Spinal cord (tissue), 10 donors: ENCODE data around the gene TENT5C. TPM values are rescaled to one million over a fixed set of nuclear protein-coding genes. Genes with fewer than 3 reads are reported as not detected.

Experiments
- DNase-seq, 6 donors: peaks; one replicate each; pipeline versions ENCODE4 v3.0.0 to v3.0.0-alpha.2; 2013 to 2015; ENCODE audit warnings: low spot score in 6 of 6, low read depth in 4 of 6
- H3K27ac ChIP-seq: one replicate; pipeline ENCODE4 v1.5.1; 2013; ENCODE audit warnings: low read depth, low read length, control low read depth
- H3K27me3 ChIP-seq: one replicate; pipeline ENCODE4 v1.6.1; 2013; ENCODE audit warnings: low read length; ENCODE audit not compliant: control insufficient read depth, insufficient read depth
- H3K36me3 ChIP-seq: one replicate; pipeline ENCODE4 v1.6.1; 2013; ENCODE audit warnings: low read length; ENCODE audit not compliant: control insufficient read depth, insufficient read depth
- H3K4me1 ChIP-seq: one replicate; pipeline ENCODE4 v1.6.1; 2013; ENCODE audit warnings: low read length; ENCODE audit not compliant: control insufficient read depth, insufficient read depth
- H3K4me3 ChIP-seq: one replicate; pipeline ENCODE4 v1.5.1; 2013; ENCODE audit warnings: low read depth, low read length, control low read depth
- H3K9me3 ChIP-seq: one replicate; pipeline ENCODE4 v1.6.1; 2013; ENCODE audit warnings: low read length; ENCODE audit not compliant: control insufficient read depth, insufficient read depth
- WGBS: methylation state at CpG from one replicate; pipeline ENCODE4 v1.1.5; 2013; ENCODE audit warnings: missing lambda C conversion rate; ENCODE audit not compliant: insufficient coverage; 5-methylcytosine and 5-hydroxymethylcytosine counted together
- polyA plus RNA-seq, 2 donors: library from polyadenylated mRNA; unstranded; fragments of 120-200 nt; gene quantifications; one replicate each; pipeline ENCODE4 v1.2.1, GENCODE V29; 2013; ENCODE audit not compliant: insufficient read length in 2 of 2
- total RNA-seq, 2 donors: library from RNA; depleted of rRNA in 1 of 2; stranded (reverse); fragments of 120-200 nt in 1 of 2; fragments of >200 nt in 1 of 2; gene quantifications; one replicate each; pipeline versions ENCODE4 v1.2.3 to v1.2.4, GENCODE V29; 2013 to 2014
- donor health status: healthy.

Gene TENT5C
- total and polyA plus RNA-seq, 4 donors: 2.0 to 42.1 (median 8.8) TPM

DNA sequence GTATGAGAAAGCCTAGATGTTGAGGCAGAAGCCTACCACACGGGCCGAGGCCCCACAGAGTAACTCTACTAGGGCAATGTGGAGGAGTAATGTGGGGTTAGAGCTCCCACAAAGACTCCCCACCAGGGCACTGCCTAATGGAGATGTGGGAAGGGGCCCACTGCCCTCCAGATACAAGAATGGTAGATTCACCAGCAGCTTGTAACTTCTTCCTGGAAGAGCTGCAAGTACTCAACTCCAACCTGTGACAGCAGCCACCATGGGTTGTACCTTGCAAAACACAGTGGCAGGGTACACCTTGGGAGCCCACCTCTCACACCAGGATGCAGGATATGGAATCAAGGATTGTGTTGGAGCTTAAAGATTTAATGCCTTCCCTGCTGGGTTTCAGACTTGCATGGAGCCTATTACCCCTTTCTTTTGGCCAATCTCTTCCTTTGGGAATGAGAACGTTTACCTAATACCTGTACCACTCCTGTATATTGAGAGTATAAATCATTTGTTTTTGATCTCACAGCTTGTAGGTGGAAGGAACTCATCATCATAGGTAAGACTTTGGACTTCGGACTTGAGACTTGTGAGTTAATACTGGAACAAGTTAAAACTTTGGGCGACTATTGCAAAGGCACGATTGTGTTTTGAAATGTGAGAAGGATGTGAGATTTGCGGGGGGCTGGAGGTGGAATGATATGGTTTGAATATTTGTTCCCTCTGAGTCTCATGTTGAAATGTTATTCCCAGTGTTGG is 57.5 kb downstream of the TENT5C start:
- Histone ChIP-seq H3K36me3 (no peaks in the 10 kb centered on the region), H3K27me3 (no peaks in the 10 kb centered on the region), H3K4me1 (no peaks in the 10 kb centered on the region), H3K9me3 (no peaks in the 10 kb centered on the region), H3K4me3 (no peak overlapping the region), H3K27ac (no peak overlapping the region)
- WGBS: 93% methylated on average over 4 of the region's 7 CpGs
- DNase-seq: no peak

DNA sequence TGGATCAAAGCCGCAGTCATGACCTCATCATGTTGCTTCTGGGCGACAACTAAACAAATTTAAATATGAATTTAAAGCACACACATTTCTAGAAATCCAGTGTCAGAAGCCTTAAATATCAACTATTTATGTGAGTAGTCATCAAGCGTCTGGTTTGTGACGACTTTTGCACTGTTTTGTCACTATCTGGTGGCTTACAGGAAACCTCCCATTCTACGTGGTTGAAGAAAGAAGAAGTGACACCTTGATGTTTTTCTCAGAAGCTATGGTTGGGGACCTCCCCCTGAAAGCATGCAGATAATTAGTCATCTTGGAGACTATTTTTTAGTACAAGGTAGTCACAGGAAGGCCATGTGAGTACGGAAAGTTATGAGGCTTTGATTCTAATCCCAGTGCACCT is 58.5 kb downstream of the TENT5C start:
- DNase-seq: no peak
- Histone ChIP-seq H3K27me3 (no peaks in the 10 kb centered on the region), H3K27ac (no peak overlapping the region), H3K36me3 (no peaks in the 10 kb centered on the region), H3K4me3 (no peak overlapping the region), H3K4me1 (no peaks in the 10 kb centered on the region), H3K9me3 (no peaks in the 10 kb centered on the region)
- WGBS: 100% methylated on average over 2 of the region's 6 CpGs

DNA sequence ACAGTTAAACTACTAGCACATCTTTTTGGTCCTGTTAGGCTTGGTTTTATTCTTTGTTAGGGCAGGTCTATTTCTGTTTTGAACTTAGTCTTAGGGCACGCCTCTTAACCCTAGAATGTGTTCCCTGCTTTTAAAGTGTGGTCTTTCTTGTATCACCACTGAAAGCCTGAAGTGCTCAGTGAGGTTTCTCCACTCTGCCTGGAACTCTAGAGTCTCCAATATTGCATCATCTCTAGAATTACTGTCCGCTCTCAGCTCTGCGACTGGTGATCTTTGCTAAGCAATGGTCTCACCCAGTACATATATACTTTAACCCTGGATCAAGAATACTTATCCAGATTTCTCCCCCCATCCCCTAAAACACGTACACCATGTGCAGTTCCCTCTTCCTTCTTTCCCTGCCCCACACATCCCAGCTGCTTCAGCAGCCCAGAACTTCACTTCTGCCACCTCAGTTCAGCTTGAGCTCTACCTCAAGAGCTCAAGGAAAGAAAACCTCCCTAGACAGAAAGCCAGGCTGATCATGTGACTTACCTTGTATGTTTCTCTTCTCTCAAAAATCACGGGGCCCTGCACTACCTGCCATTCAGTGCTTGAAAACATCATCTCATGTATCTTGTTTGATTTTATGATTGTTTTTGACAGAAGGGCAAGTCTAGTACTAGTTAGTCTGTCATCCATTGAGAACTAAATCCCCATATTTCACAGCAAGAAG is 59.9 kb downstream of the TENT5C start:
- Histone ChIP-seq H3K4me3 (no peak overlapping the region), H3K4me1 (no peaks in the 10 kb centered on the region), H3K27me3 (no peaks in the 10 kb centered on the region), H3K27ac (no peak overlapping the region), H3K36me3 (no peaks in the 10 kb centered on the region), H3K9me3 (no peaks in the 10 kb centered on the region)
- WGBS: 96% methylated on average over 3 of the region's 5 CpGs
- DNase-seq: no peak

DNA sequence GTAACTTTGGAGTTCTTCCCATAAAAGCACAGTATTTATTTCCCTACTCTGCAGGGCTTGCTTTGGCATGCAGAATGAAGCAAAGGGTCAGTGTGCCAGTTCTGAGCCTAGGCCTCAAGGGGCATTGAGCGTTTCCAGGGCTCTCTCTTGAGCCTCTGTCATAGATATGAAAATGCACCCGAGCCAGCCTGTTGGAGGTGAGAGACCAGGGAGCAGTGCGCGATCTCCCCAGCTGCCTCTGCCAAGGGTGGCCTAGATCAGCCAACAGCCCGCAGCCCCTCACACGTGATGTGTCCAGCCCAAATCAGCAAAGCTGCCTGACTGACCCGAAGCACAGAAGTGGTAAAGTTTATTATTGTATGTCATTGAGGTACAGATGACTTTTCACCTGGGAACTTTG is 63.7 kb downstream of the TENT5C start:
- H3K4me3 ChIP-seq: no peak overlapping the region
- 87% methylated on average over 7 of the region's 7 CpGs for WGBS
- DNase-seq: no peak
- no peaks in the 10 kb centered on the region for H3K9me3 ChIP-seq
- no peak overlapping the region for H3K27ac ChIP-seq
- H3K4me1 ChIP-seq: peaks cover 9% of the 10 kb centered on the region
- no peaks in the 10 kb centered on the region for H3K27me3 ChIP-seq
- H3K36me3 ChIP-seq: no peaks in the 10 kb centered on the region

DNA sequence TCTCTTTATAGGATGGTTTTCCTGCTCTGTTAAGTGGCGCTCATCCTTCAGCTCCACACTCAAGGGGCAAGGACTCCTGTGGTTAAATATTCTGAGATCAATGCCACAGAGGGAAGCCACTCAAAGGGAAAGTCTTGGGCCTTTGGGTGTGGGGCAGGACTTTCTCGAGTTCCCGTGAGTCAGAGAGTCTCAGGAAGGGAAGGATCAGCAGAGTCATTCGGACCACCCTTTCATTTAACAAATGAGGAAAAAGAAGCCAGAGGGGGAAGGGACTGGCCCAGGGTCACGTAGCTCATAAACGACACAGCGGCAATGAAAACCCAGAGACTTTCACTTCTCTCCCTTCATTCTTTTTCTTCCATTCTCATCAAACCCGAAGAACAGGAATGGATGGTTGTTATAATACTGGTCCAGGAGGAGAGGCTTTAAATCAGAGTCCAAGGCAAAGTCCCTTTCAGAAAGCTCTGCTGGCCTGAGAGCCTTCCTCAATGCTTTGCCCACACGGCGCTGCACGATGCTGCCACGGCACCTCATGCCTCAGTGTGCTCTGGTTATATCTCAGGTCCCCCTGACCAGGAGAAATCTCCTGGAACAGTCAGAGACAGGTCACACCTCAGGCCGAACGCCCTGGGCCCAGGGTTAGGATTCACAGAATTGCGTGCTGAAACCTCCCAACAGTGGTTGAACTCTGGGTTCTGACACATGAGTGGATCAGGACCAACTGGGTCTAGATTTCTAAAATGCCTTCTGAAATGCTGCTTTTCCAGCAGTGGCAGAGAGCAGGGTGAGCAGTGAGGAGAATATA is 65.3 kb downstream of the TENT5C start:
- no peaks in the 10 kb centered on the region for H3K9me3 ChIP-seq
- DNase-seq: no peak
- H3K4me3 ChIP-seq: no peak overlapping the region
- H3K27ac ChIP-seq: no peak overlapping the region
- no peaks in the 10 kb centered on the region for H3K36me3 ChIP-seq
- no peaks in the 10 kb centered on the region for H3K27me3 ChIP-seq
- WGBS: 92% methylated on average over 8 of the region's 15 CpGs
- peaks cover 9% of the 10 kb centered on the region for H3K4me1 ChIP-seq

DNA sequence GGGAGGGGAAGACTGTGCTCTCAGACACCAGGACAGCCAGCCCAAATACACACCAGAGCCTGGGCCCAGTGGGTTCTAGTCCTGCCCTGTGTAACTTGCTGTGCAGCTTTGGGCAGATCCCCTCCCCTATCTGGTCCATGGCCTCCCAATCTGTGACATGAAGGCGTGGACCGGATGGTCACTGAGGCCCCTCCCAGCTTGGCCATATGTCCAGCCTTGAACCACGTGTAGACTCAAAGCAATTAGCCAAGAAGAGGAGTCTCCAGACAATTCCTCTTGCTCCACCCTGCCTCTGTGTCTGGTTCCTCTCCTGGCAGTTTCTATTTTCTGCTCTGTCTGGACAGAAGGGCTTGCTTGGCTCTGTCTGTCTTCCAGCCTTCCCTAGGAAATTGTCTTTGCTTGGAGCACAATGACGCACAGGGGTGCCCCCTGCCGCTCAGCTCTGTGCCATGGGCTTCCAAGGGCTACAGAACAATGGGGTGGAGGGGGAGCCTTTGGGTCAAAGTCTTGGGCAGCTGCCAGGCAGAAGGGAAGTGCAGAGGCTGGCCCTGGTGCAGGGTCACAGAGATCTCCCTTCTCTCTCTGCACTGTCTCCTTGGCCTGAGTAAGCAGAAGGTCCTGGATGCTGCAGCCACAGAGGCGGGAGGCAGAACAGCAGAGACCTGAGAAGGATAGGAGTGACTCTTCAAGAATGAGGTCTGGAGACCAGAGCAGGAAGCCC is 66.1 kb downstream of the TENT5C start:
- Histone ChIP-seq H3K4me1 (peaks cover 11% of the 10 kb centered on the region), H3K4me3 (no peak overlapping the region), H3K27me3 (no peaks in the 10 kb centered on the region), H3K9me3 (no peaks in the 10 kb centered on the region), H3K27ac (no peak overlapping the region), H3K36me3 (no peaks in the 10 kb centered on the region)
- WGBS: 44% methylated on average over 6 of the region's 6 CpGs
- DNase-seq: peak in 1 of 6 donors; percentile 33

DNA sequence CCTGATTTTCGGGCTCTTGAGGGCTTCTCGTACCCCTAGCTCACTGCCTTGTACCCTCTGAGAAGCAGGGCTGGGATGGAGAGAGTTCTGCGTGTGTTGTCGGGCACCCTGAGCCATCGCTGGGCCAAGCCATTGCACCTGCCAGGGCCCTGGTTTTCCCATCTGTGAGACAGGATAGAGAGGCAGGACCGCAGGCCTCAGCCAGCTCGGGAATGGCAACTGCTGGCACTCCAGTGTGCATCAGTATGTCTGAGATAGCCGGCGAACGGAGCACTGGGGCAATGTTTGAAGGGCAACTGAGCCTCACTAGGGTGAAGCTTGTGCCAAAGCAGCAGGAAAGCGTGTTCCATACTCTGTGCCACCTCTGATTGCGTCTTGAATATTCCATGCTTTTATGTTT is 66.9 kb downstream of the TENT5C start:
- H3K27me3 ChIP-seq: no peaks in the 10 kb centered on the region
- no peak overlapping the region for H3K27ac ChIP-seq
- H3K9me3 ChIP-seq: no peaks in the 10 kb centered on the region
- no peak overlapping the region for H3K4me3 ChIP-seq
- H3K36me3 ChIP-seq: no peaks in the 10 kb centered on the region
- H3K4me1 ChIP-seq: peaks cover 11% of the 10 kb centered on the region
- 94% methylated on average over 12 of the region's 12 CpGs for WGBS
- no peak for DNase-seq

DNA sequence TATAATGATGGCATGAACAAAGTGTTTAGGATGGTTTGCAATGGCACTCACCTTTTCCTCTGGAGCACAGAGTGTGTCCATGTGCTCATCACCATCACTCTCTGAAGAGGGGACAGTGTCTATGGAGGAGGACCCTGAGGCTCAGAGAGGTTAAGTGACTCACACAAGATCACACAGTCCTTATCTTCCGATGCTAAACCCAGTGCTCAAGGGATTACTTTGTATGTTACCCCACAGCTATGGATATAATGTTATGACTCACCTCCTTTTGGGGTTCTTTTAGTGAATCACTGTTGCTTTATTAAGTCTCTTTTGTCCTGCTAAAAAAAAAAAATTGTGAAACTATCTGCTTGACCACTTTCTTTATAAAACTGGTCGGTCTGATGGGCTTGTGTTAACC is 67.6 kb downstream of the TENT5C start:
- Histone ChIP-seq H3K4me1 (peaks cover 11% of the 10 kb centered on the region), H3K36me3 (no peaks in the 10 kb centered on the region), H3K4me3 (no peak overlapping the region), H3K9me3 (no peaks in the 10 kb centered on the region), H3K27ac (no peak overlapping the region), H3K27me3 (no peaks in the 10 kb centered on the region)
- no peak for DNase-seq
- WGBS: no CpG with 5 or more reads among the region's 2 CpGs
